AG04449 (cell line): ENCODE results near the gene CHKA.

Experiments used
- CTCF ChIA-PET: fragments of 350-600 bp; formaldehyde crosslinking; extraction: SDS; loops from one replicate; lab custom pipeline; 2021; ENCODE audit warnings: antibody characterized with exemption; lab: Yijun Ruan, JAX
- POLR2A ChIA-PET: fragments of 400-600, 350-600 bp; formaldehyde crosslinking; extraction: SDS; loops from one replicate; lab custom pipeline; 2020; ENCODE audit warnings: antibody characterized with exemption, inconsistent platforms; lab: Yijun Ruan, JAX
- DNase-seq: peaks from one replicate; pipeline ENCODE4 v3.0.0-alpha.2; 2010; ENCODE audit warnings: low read depth, low spot score
- H3K4me3 ChIP-seq: 2 replicates; pipeline ENCODE4 v1.5.1; 2011; ENCODE audit warnings: low read depth, mild to moderate bottlenecking, control low read depth, low read length
- CTCF ChIP-seq: IDR thresholded peaks from one replicate; pipeline ENCODE4 v1.5.1; 2011; ENCODE audit warnings: mild to moderate bottlenecking, moderate library complexity, low read length, control low read depth, inconsistent platforms; ENCODE audit not compliant: insufficient read depth; ENCODE audit errors: missing control alignments

The CHKA gene

DNA sequence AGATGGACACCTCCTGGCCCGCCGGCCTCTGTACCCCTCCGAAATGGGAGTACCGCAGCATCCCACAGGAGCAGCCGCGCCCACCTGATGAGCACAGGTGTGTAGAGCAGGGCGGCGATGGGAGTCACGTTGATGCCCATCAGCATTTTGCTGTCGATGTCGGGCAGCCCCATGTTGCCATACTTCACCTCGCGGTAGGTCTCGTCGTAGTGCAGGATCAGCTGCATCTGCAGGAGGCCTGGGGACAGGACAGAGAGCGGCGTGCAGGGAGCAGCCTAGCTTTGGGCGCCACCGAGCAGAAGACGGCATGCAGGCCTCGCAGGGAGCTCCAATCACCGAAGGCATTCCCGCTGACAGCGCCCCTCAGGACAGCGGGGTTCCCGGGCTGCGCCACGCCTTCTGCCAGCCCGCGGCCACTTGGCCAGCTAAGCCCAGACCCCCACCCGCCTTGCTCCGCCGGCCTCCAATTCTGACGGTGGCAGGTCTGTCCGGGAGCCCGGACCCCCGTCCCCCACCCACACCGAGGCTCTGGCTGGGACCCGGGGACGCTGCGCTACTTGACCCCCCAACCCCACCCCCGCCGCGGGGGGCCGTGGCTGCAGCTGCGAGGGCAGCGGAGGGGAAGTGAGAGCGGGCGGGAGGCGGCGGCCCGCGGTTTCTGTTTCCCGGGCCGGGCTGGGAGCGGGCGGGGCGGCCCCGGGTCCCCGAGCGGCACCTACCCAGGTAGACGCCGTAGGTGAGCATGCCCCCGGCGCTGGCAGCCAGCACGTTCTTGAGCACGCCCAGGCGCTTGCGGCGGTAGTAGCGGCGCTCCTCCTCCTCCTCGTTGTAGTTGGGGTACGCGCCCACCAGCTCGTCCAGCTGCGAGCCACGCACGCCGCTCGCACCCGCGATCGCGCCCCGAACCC is 118.0 kb downstream of the CHKA start:
- ChIA-PET CTCF (interaction anchor here (1.3 to 2.6 kb wide), 2 partner anchors 9 to 203 kb away, joined by 4 to 11 read pairs; no protein-coding TSS in a partner anchor), POLR2A (no interaction called here)
- no peak for DNase-seq
- H3K4me3 ChIP-seq, result peak overlapping the region; percentile 69
- no peak for TF ChIP-seq CTCF
